PC-9 (cell line): ENCODE measurements around the gene XYLB. TPM values are rescaled to one million over a fixed set of nuclear protein-coding genes. Genes with fewer than 3 reads are reported as not detected.

Experiments
- BruUV-seq: library from RNA; stranded (reverse); fragments of 400-500 nt; replicated peaks from 2 replicates; lab custom pipeline; 2021; lab: Mats Ljungman, UMichigan
- CTCF ChIA-PET: fragments of 300-600 bp; sonication (Branson Sonifier 250); formaldehyde crosslinking; loops from one replicate; lab custom pipeline; 2022; ENCODE audit warnings: antibody characterized with exemption; lab: Charles Lee
- POLR2A ChIA-PET: fragments of 300-600 bp; sonication (Branson Sonifier 250); formaldehyde crosslinking; loops from one replicate; lab custom pipeline; 2022; ENCODE audit warnings: antibody characterized with exemption; ENCODE audit not compliant: unreplicated experiment; lab: Charles Lee
- DNase-seq, 2 experiments: peaks; one replicate each; pipeline versions ENCODE4 v3.0.0 to v3.0.0-alpha.2; 2015 to 2022; ENCODE audit warnings: mixed read lengths in 1 of 2
- H2AFZ ChIP-seq: fragments of 200-600 bp; sonication (generic); 2 replicates; pipeline ENCODE4 v1.8.1; 2017; ENCODE audit warnings: antibody characterized with exemption
- H3F3A ChIP-seq: fragments of 200-600 bp; sonication (generic); 2 replicates; pipeline ENCODE4 v1.8.1; 2017; ENCODE audit warnings: antibody characterized with exemption, mild to moderate bottlenecking, low read depth; ENCODE audit not compliant: insufficient read depth
- H3K27ac ChIP-seq: fragments of 200-600 bp; sonication (generic); 2 replicates; pipeline ENCODE4 v1.6.1; 2016; ENCODE audit warnings: mixed run types
- H3K27me3 ChIP-seq: fragments of 200-600 bp; sonication (generic); 2 replicates; pipeline ENCODE4 v1.6.1; 2016; ENCODE audit warnings: low read depth, mixed run types; ENCODE audit not compliant: insufficient read depth
- H3K36me3 ChIP-seq: fragments of 200-600 bp; sonication (generic); 2 replicates; pipeline ENCODE4 v1.6.1; 2016; ENCODE audit warnings: low read depth, mixed run types
- H3K4me1 ChIP-seq: fragments of 200-600 bp; sonication (generic); replicated peaks from 2 replicates; pipeline ENCODE4 v1.6.1; 2016; ENCODE audit warnings: mixed run types; ENCODE audit not compliant: insufficient read depth
- H3K4me2 ChIP-seq: fragments of 200-600 bp; sonication (generic); 2 replicates; pipeline ENCODE4 v1.6.1; 2017; ENCODE audit warnings: mixed run types
- H3K4me3 ChIP-seq: fragments of 200-600 bp; sonication (generic); 2 replicates; pipeline ENCODE4 v1.6.1; 2016; ENCODE audit warnings: mixed run types
- H3K79me2 ChIP-seq: fragments of 200-600 bp; sonication (generic); 2 replicates; pipeline ENCODE4 v1.6.1; 2017; ENCODE audit warnings: low read depth, mixed run types
- H3K9me2 ChIP-seq: fragments of 200-600 bp; sonication (generic); 2 replicates; pipeline ENCODE4 v1.8.1; 2017; ENCODE audit warnings: mild to moderate bottlenecking; ENCODE audit not compliant: insufficient read depth
- H3K9me3 ChIP-seq: fragments of 200-600 bp; sonication (generic); 2 replicates; pipeline ENCODE4 v1.8.1; 2016; ENCODE audit warnings: low read depth; ENCODE audit not compliant: insufficient read depth
- H4K20me1 ChIP-seq: fragments of 200-600 bp; sonication (generic); 2 replicates; pipeline ENCODE4 v1.8.1; 2017; ENCODE audit not compliant: insufficient read depth
- CTCF ChIP-seq: fragments of 200-600 bp; sonication (generic); conservative IDR thresholded peaks from 2 replicates; pipeline ENCODE4 v1.6.1; 2017; ENCODE audit warnings: mixed run types, antibody characterized with exemption, mild to moderate bottlenecking, moderate library complexity
- EZH2 ChIP-seq: fragments of 200-600 bp; sonication (generic); IDR thresholded peaks from 2 replicates; pipeline ENCODE4 v1.8.0; 2017; ENCODE audit warnings: antibody characterized with exemption, low read depth
- intact Hi-C: fragments of 100-400 bp; cut with micrococcal nuclease; formaldehyde crosslinking; loops from one replicate; pipeline ENCODE4 v1.10.0; 2022; ENCODE audit not compliant: unreplicated experiment
- total RNA-seq: library from RNA; stranded (reverse); gene quantifications from 2 replicates; pipeline ENCODE4 v1.2.3, GENCODE V29; 2021

Gene XYLB
- total RNA-seq, 1 experiment from 2014 or later: 2.4 TPM

- CTCF ChIA-PET: no interaction called here
- Histone ChIP-seq H3K36me3 (no peaks in the 10 kb centered on the region), H3K4me1 (no peaks in the 10 kb centered on the region), H3K4me3 (no peak overlapping the region), H3K9me3 (no peaks in the 10 kb centered on the region), H3K79me2 (no peaks in the 10 kb centered on the region), H2AFZ (no peak overlapping the region), H3F3A (no peaks in the 10 kb centered on the region), H3K4me2 (no peak overlapping the region), H3K27ac (no peak overlapping the region), H3K27me3 (no peaks in the 10 kb centered on the region), H4K20me1 (no peaks in the 10 kb centered on the region), H3K9me2 (no peaks in the 10 kb centered on the region)
- TF ChIP-seq CTCF (no peak), EZH2 (no peak)
- no peak for DNase-seq
- no TSS peak for BruUV-seq
- intact Hi-C loops: no loop called here
- POLR2A ChIA-PET: no interaction called here
Measured at GRCh38 chr3:38375072-38375471, 28.5 kb downstream of the XYLB start.

GRCh38 chr3:38375488-38376097 lies 29.0 kb downstream of the XYLB start:
- no peak for TF ChIP-seq CTCF
- no peak for TF ChIP-seq EZH2
- ChIA-PET POLR2A (no interaction called here), CTCF (interaction anchor here (0.6 kb wide), 1 partner anchor 670 kb away, joined by 3 read pairs; no protein-coding TSS in a partner anchor)
- H2AFZ ChIP-seq: no peak overlapping the region
- no peaks in the 10 kb centered on the region for H3K79me2 ChIP-seq
- H3K27ac ChIP-seq: no peak overlapping the region
- no peaks in the 10 kb centered on the region for H3K36me3 ChIP-seq
- H4K20me1 ChIP-seq: no peaks in the 10 kb centered on the region
- no peak overlapping the region for H3K4me3 ChIP-seq
- H3K27me3 ChIP-seq: no peaks in the 10 kb centered on the region
- no TSS peak for BruUV-seq
- H3K4me1 ChIP-seq: no peaks in the 10 kb centered on the region
- H3K4me2 ChIP-seq: no peak overlapping the region
- no peak for DNase-seq
- no peaks in the 10 kb centered on the region for H3F3A ChIP-seq
- H3K9me3 ChIP-seq: no peaks in the 10 kb centered on the region
- H3K9me2 ChIP-seq: no peaks in the 10 kb centered on the region
- intact Hi-C loops: no loop called here

- no peak for DNase-seq
- Histone ChIP-seq H3K36me3 (no peaks in the 10 kb centered on the region), H3K27ac (no peak overlapping the region), H3K9me3 (no peaks in the 10 kb centered on the region), H2AFZ (no peak overlapping the region), H3K4me3 (no peak overlapping the region), H3K79me2 (no peaks in the 10 kb centered on the region), H3K4me1 (no peaks in the 10 kb centered on the region), H4K20me1 (no peaks in the 10 kb centered on the region), H3K9me2 (no peaks in the 10 kb centered on the region), H3K27me3 (no peaks in the 10 kb centered on the region), H3F3A (no peaks in the 10 kb centered on the region), H3K4me2 (no peak overlapping the region)
- TF ChIP-seq CTCF (no peak), EZH2 (no peak)
- CTCF ChIA-PET: interaction anchor here (0.6 kb wide), 1 partner anchor 670 kb away, joined by 3 read pairs; no protein-coding TSS in a partner anchor
- BruUV-seq: no TSS peak
- POLR2A ChIA-PET: no interaction called here
- intact Hi-C loops: no loop called here
Measured at GRCh38 chr3:38376098-38376816, 29.7 kb downstream of the XYLB start.
